Hindlimb muscle (tissue), 1 donor: ENCODE data around the gene UNC5B. TPM values are rescaled to one million over a fixed set of nuclear protein-coding genes. Genes with fewer than 3 reads are reported as not detected.
A peak's percentile ranks its signal among the peaks of the same experiment; 100 is the strongest.

Experiments
- DNase-seq: peaks from one replicate; pipeline ENCODE4 v3.0.0-alpha.2; 2013
- polyA plus RNA-seq: library from polyadenylated mRNA; unstranded; fragments of 120-200 nt; gene quantifications from one replicate; pipeline ENCODE4 v1.2.1, GENCODE V29; 2013; ENCODE audit not compliant: insufficient read length

Gene UNC5B
- polyA plus RNA-seq, 1 donor = 11.6 TPM

- DNase-seq = no peak
Observed at GRCh38 chr10:71239946-71240795, 27.8 kb downstream of the UNC5B start.

- DNase-seq = no peak
Observed at GRCh38 chr10:71241114-71241829, 28.9 kb downstream of the UNC5B start.

GRCh38 chr10:71241830-71242621 is 29.7 kb downstream of the UNC5B start:
- no peak for DNase-seq

GRCh38 chr10:71242622-71243009 is 30.2 kb downstream of the UNC5B start:
- DNase-seq = no peak

GRCh38 chr10:71243756-71244395 is 31.5 kb downstream of the UNC5B start:
- DNase-seq = no peak

GRCh38 chr10:71244431-71245419 is 32.4 kb downstream of the UNC5B start:
- peak; percentile 89 for DNase-seq

GRCh38 chr10:71245420-71246325 is 33.3 kb downstream of the UNC5B start:
- DNase-seq = no peak

- DNase-seq = no peak
Observed at GRCh38 chr10:71246591-71247413, 34.4 kb downstream of the UNC5B start.

GRCh38 chr10:71247414-71247705 is 35.0 kb downstream of the UNC5B start:
- DNase-seq = no peak

GRCh38 chr10:71247804-71248203 is 35.4 kb downstream of the UNC5B start:
- no peak for DNase-seq

- DNase-seq = no peak
Observed at GRCh38 chr10:71248210-71248609, 35.8 kb downstream of the UNC5B start.

GRCh38 chr10:71249996-71250395 is 37.6 kb downstream of the UNC5B start:
- no peak for DNase-seq

GRCh38 chr10:71250405-71250804 is 38.0 kb downstream of the UNC5B start:
- no peak for DNase-seq

- no peak for DNase-seq
Observed at GRCh38 chr10:71250842-71251241, 38.5 kb downstream of the UNC5B start.

- no peak for DNase-seq
Observed at GRCh38 chr10:71251319-71251718, 38.9 kb downstream of the UNC5B start.

GRCh38 chr10:71252220-71252619 is 39.9 kb downstream of the UNC5B start:
- DNase-seq = no peak

- no peak for DNase-seq
Observed at GRCh38 chr10:71253981-71254818, 41.8 kb downstream of the UNC5B start.

- no peak for DNase-seq
Observed at GRCh38 chr10:71254834-71255549, 42.6 kb downstream of the UNC5B start.
